Osteoblast (primary cell): ENCODE results near the gene EDAR. TPM values are rescaled to one million over a fixed set of nuclear protein-coding genes. Genes with fewer than 3 reads are reported as not detected.

Source experiments
- DNase-seq: peaks from one replicate; pipeline ENCODE4 v3.0.0; 2011; ENCODE audit warnings: low spot score, mixed read lengths; ENCODE audit not compliant: insufficient read length; ENCODE audit errors: missing footprints
- H2AFZ ChIP-seq: 2 replicates; pipeline ENCODE4 v1.6.0; 2011; ENCODE audit warnings: mild to moderate bottlenecking, low read length
- H3K27ac ChIP-seq: 2 replicates; pipeline ENCODE4 v1.5.1; 2011; ENCODE audit warnings: mild to moderate bottlenecking, low read depth, low read length, moderate library complexity
- H3K27me3 ChIP-seq: 2 replicates; pipeline ENCODE4 v1.6.0; 2012; ENCODE audit warnings: mild to moderate bottlenecking, control low read depth, inconsistent platforms, low read length, moderate library complexity; ENCODE audit not compliant: insufficient read depth
- H3K36me3 ChIP-seq: 2 replicates; pipeline ENCODE4 v1.5.1; 2011; ENCODE audit warnings: mild to moderate bottlenecking, low read length, control low read depth, moderate library complexity; ENCODE audit not compliant: insufficient read depth
- H3K4me1 ChIP-seq: 2 replicates; pipeline ENCODE4 v1.5.1; 2011; ENCODE audit warnings: mild to moderate bottlenecking, low read length, control low read depth, moderate library complexity; ENCODE audit not compliant: insufficient read depth
- H3K4me2 ChIP-seq: 2 replicates; pipeline ENCODE4 v1.6.0; 2011; ENCODE audit warnings: mild to moderate bottlenecking, low read length; ENCODE audit not compliant: insufficient read depth
- H3K4me3 ChIP-seq: fragments of 200-600 bp; sonication (generic); 3 replicates; pipeline ENCODE4 v1.5.1; 2012; ENCODE audit warnings: mild to moderate bottlenecking, low read length, inconsistent platforms; ENCODE audit not compliant: insufficient read depth
- H3K79me2 ChIP-seq: 2 replicates; pipeline ENCODE4 v1.6.0; 2012; ENCODE audit warnings: mild to moderate bottlenecking, low read length, control low read depth, inconsistent platforms; ENCODE audit not compliant: insufficient read depth
- H3K9me3 ChIP-seq: 2 replicates; pipeline ENCODE4 v1.5.1; 2011; ENCODE audit warnings: low read depth, low read length, control low read depth
- H4K20me1 ChIP-seq: 2 replicates; pipeline ENCODE4 v1.6.0; 2012; ENCODE audit warnings: mild to moderate bottlenecking, low read length, control low read depth; ENCODE audit not compliant: insufficient read depth
- total RNA-seq: library from RNA; depleted of rRNA; stranded (reverse); fragments of >200 nt; gene quantifications from 2 replicates; pipeline ENCODE4 v1.2.3, GENCODE V29; 2012
- TF ChIP-seq, protein P1 (sequence below): IDR thresholded peaks from 2 replicates; pipeline ENCODE4 v1.5.1; 2011; ENCODE audit warnings: mild to moderate bottlenecking, low read depth, low read length, moderate library complexity; ENCODE audit errors: extremely low read depth

EDAR gene
- total RNA-seq, 1 donor, result not detected

DNA sequence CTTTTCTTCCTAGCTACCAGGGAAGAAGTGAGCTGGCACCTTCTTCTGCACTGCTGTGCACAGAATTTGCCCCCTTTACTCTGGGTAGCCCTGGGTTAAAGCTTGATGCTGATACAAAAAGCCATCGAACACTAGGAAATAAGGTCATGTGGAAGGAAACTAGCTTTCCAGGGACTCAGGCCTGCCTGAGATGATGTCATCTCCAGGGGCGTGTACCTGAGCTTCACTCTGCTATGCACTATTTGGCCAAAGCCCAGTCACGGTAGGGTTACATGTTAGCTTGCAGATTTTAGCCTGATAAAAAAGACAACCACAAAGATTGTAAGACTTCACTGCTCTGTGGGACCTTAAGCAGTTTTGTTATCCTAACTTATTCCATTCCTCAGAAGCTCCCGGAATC lies 20.4 kb downstream of the EDAR start:
- TF ChIP-seq, protein P1, sequence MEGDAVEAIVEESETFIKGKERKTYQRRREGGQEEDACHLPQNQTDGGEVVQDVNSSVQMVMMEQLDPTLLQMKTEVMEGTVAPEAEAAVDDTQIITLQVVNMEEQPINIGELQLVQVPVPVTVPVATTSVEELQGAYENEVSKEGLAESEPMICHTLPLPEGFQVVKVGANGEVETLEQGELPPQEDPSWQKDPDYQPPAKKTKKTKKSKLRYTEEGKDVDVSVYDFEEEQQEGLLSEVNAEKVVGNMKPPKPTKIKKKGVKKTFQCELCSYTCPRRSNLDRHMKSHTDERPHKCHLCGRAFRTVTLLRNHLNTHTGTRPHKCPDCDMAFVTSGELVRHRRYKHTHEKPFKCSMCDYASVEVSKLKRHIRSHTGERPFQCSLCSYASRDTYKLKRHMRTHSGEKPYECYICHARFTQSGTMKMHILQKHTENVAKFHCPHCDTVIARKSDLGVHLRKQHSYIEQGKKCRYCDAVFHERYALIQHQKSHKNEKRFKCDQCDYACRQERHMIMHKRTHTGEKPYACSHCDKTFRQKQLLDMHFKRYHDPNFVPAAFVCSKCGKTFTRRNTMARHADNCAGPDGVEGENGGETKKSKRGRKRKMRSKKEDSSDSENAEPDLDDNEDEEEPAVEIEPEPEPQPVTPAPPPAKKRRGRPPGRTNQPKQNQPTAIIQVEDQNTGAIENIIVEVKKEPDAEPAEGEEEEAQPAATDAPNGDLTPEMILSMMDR, result no peak
- H2AFZ ChIP-seq, result no peak overlapping the region
- H4K20me1 ChIP-seq, result no peaks in the 10 kb centered on the region
- H3K4me1 ChIP-seq, result no peaks in the 10 kb centered on the region
- H3K27me3 ChIP-seq, result peaks cover 33% of the 10 kb centered on the region
- no peaks in the 10 kb centered on the region for H3K36me3 ChIP-seq
- H3K27ac ChIP-seq, result no peak overlapping the region
- H3K9me3 ChIP-seq, result no peaks in the 10 kb centered on the region
- DNase-seq, result no peak
- no peak overlapping the region for H3K4me3 ChIP-seq
- no peak overlapping the region for H3K4me2 ChIP-seq
- no peaks in the 10 kb centered on the region for H3K79me2 ChIP-seq

DNA sequence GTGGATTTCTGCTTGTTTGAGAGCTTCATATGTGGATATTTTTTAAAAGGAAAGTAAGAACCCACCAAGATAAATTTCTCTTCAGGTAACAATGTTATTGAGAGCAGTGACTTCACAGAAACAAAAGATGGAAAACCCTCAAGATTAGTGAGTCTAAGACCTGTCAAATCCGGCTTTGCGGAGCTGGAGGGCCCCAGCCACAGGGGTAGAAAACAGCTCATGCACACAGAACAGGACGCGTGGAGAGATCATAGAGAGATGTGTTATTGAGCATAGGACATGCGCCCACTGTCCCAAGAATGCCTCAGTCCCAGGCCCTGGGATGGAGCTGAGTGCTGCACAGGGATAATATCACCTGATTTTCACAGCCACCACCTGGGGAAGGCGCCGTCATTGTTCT lies 21.3 kb downstream of the EDAR start:
- Histone ChIP-seq H4K20me1 (no peaks in the 10 kb centered on the region), H2AFZ (no peak overlapping the region), H3K79me2 (no peaks in the 10 kb centered on the region), H3K27ac (no peak overlapping the region), H3K4me1 (no peaks in the 10 kb centered on the region), H3K36me3 (no peaks in the 10 kb centered on the region), H3K27me3 (peaks cover 35% of the 10 kb centered on the region), H3K4me2 (no peak overlapping the region), H3K9me3 (no peaks in the 10 kb centered on the region), H3K4me3 (no peak overlapping the region)
- DNase-seq, result no peak
- TF ChIP-seq, protein P1, result no peak

DNA sequence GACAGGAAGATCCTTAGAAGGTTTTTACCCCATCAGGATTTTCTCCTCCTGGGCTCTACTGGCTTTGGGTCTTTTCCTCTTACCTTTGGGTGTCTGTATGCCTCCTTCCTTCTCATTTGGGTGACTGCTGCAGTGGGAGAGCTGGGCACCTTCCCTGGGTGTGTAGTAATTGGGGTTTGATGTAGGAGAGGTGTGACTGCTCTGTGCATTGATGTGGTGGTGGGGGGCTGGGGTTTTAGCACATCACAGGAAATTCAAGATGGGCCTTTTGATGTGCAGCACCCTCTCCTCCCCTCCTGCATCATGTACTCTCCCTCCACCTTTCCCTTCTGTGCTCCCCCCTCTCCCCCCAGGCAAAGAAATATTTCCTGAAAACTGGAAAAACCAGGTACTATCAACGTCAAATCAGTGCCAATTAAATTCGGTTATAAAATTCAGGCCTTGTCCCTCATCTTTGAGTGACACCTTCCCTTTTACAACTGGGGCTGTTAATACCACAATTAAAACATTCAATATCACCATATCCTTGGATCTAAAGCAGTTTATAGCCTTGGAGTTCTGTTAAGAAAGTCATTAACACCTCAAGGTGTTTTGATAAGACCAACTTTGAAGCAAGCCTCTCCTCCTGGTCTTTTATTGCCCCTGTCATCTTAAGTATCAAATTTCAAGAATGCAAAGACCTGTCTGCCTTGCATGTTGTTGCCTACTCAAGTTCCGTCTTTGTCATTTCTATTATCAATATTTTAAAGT lies 23.3 kb downstream of the EDAR start:
- TF ChIP-seq, protein P1, result no peak
- Histone ChIP-seq H4K20me1 (no peaks in the 10 kb centered on the region), H2AFZ (no peak overlapping the region), H3K79me2 (no peaks in the 10 kb centered on the region), H3K36me3 (no peaks in the 10 kb centered on the region), H3K4me1 (no peaks in the 10 kb centered on the region), H3K4me3 (no peak overlapping the region), H3K4me2 (no peak overlapping the region), H3K9me3 (no peaks in the 10 kb centered on the region), H3K27ac (no peak overlapping the region), H3K27me3 (peaks cover 38% of the 10 kb centered on the region)
- no peak for DNase-seq

DNA sequence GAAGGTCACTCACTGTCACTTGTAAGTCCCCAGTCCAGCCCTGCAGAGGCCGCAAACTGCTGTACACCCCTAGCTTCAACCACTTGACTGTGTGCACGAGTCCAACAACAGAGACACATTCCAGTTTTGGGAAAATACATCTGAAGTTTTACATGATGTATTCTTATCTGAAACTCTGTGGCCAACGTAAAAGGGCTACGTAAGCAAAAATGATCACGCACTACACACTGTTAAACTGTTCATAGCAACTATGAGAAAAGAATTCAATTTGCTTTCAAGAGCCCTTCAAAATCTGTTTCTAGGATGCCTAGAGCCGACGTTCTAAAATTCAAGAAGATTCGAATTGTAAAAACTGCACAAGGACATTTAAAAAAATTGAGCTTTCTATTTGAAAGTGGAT lies 26.0 kb downstream of the EDAR start:
- H3K79me2 ChIP-seq, result no peaks in the 10 kb centered on the region
- no peak overlapping the region for H3K4me2 ChIP-seq
- no peak for DNase-seq
- no peak overlapping the region for H3K27ac ChIP-seq
- no peaks in the 10 kb centered on the region for H4K20me1 ChIP-seq
- TF ChIP-seq, protein P1, result no peak
- no peaks in the 10 kb centered on the region for H3K36me3 ChIP-seq
- peaks cover 36% of the 10 kb centered on the region for H3K27me3 ChIP-seq
- H2AFZ ChIP-seq, result no peak overlapping the region
- no peaks in the 10 kb centered on the region for H3K4me1 ChIP-seq
- H3K4me3 ChIP-seq, result no peak overlapping the region
- H3K9me3 ChIP-seq, result no peaks in the 10 kb centered on the region
